GM03348 (cell line): ENCODE data around the gene GPR15.

Source experiments
- DNase-seq: peaks from one replicate; pipeline ENCODE4 v3.0.0; 2012; ENCODE audit warnings: low spot score

Gene GPR15

DNA sequence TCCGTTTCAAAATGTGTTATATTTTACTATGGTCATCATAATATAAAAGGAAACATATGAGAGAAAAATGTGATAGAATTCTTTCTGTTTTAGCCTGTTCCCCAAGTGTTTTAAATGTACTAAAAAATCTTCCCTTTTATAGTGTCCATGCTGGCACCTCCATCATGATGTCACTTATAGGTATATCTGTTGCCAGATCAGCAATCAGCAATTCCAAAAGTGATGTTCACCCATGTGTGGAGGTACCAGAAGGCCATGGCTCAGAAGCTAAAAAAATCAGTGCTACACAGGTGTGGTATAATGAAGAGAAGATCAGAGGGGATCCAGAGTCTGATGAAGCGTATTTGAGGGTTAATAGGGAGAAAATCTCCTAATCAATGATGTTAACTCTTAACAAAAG lies 1.1 kb upstream of the GPR15 start:
- no peak for DNase-seq

DNA sequence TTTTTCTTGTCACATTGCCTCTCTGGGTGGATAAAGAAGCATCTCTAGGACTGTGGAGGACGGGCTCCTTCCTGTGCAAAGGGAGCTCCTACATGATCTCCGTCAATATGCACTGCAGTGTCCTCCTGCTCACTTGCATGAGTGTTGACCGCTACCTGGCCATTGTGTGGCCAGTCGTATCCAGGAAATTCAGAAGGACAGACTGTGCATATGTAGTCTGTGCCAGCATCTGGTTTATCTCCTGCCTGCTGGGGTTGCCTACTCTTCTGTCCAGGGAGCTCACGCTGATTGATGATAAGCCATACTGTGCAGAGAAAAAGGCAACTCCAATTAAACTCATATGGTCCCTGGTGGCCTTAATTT lies 478 bp downstream of the GPR15 start:
- no peak for DNase-seq

DNA sequence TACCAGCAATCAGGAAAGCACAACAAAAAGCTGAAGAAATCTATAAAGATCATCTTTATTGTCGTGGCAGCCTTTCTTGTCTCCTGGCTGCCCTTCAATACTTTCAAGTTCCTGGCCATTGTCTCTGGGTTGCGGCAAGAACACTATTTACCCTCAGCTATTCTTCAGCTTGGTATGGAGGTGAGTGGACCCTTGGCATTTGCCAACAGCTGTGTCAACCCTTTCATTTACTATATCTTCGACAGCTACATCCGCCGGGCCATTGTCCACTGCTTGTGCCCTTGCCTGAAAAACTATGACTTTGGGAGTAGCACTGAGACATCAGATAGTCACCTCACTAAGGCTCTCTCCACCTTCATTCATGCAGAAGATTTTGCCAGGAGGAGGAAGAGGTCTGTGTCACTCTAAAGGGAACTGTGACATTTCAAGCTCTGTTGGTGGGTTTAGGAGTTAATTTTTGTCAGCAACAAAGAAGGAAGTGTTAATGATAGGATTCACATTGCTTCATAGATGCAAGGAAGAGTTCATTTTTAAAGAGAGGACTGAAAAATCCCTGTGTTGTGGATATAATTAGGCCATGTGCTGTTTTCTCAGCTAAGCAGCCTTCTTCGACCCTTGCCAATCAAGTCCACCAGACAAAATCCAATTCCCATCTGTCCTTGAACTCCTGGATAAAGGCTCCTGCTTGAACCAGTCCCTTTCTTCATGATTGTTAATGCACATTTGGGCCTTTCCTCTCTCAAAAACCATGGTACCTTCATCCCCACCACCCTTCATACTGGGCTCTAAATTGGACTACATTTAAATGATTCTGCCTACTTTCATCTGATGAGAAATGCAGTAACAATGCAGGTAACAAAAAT lies 1.2 kb downstream of the GPR15 start:
- DNase-seq: no peak

DNA sequence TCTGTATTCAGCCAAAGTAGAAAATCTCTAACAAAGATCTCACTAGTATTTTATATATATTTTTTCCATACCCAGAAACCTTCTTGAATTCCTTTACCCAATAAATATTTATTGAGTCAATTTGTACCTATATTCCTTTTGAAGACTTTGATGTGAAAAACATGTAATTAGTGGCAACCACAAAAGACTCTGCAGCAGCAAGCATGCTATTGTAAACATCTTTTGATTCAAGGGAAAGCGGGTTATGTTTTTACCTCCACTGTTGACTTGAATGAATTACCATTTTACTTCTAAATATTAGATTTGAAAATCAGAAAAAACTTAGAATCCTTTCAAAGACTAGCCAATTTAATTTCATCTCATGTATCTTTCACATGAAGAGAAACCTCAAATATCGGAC lies 2.4 kb downstream of the GPR15 start:
- DNase-seq: no peak

DNA sequence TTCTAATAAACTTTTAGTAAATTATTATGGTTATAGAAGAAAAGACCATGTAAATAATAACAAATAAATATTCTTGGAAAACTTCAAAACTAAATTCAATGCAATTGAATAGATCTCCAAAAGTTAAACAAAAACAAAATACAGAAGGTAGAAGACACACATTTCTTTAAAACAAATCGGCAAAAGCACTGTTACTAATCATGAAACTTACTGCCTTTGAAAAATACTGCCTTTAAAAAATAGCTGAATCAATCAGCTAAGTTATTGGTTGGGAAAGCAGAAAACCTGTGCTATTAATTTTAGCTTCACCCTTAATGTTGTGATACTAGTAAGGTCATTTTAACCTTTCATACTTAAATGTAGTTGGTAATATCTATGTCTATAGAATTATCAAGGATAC lies 3.0 kb downstream of the GPR15 start:
- DNase-seq: no peak

DNA sequence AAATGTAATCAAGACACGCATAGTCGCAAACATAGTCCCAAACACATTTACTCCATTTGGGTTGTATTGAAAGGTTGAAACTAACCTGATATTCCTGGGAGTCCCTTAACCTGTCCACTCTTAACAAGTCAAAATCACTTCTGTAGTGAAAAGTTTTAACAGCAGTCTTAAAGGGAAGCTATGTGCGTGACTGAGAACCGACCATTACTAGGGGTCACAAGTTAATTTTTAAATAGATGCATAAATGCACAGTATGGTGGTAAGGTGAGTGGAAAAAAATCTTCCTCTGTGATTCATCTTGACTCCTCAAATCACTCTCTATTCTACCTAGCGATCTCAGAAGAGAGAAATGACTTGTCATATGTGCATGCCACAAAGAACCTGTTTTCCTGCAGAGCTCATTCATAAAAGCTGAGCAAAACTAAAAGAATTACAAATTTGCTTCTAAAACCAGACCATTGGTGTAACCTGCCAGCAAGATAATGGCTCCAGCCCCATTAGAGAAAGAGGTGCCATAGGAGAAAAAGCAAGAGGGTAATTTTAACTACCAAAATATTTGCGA lies 4.8 kb downstream of the GPR15 start:
- DNase-seq: no peak

DNA sequence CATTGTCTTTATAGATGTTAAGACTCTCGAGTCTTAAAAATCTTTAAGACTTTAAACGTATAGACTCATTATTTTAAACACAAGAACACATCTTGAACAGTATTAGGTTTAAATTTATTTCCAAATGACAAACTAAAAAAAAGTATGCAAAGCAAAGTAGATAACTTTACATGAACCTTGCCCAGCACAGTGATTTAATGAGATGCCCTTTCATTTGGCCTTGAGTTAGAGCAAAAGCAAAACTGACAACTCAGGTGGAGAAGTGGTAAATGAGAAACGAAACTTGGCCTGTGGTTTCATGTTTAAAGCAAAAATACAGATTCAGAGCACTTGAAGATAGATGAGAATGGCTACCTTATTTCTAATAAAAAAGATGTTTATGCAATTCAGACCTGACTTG lies 8.6 kb downstream of the GPR15 start:
- no peak for DNase-seq

DNA sequence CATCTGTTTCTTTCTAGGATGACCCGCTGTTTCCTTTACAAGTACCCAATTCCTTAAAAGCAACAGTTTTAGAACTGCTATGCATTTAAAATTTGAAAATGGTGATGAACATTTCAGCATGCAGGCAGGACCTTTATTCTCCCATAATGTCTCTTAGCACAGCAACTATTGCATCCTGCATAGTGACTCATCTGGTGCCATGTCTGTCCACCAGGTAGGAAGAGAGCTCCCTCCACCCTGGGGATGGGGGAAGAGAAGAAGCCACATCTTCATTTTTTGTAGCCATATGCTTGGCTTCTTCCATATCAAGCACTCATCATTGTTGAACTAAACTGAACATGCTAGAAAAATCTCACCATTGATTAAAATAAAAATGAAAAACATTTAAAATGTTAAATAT lies 9.9 kb downstream of the GPR15 start:
- no peak for DNase-seq

DNA sequence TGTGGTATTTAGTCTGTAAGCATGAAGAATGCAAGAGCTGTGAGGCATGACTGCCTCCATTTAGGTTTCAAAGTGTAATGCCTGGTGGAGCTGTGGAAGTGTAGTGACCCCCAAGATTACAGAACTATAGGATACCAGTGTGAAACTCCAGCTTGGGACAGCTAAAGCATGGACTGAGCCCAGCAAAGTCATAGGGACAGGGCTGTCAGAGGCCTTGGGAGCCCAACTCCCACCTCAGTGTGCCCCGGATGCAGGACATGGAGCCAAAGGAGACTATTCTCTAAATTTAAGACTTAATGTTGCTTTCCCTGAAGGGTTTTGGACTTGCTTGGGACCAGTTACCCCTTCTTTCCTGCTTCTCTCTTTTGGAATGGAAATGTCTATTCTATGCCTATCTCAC lies 10.8 kb downstream of the GPR15 start:
- DNase-seq: no peak

DNA sequence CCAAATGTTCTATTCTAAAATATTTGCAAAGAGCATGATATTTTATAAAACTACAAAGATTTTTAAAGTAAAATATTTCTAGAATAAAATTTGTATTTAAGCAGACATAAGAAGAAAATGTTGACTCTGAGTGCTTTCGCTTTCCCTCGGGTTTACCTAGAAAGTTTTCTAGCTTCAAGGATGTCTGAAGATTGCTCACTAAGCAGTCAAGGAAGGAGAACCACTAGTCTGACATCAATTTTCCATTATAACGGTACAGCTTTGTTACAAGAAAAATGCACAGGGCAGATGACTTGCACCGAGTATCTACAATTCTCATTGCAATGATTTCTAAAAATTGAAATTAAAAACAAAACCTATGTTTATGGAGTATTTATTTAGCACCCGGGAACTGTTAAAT lies 14.2 kb downstream of the GPR15 start:
- DNase-seq: no peak

DNA sequence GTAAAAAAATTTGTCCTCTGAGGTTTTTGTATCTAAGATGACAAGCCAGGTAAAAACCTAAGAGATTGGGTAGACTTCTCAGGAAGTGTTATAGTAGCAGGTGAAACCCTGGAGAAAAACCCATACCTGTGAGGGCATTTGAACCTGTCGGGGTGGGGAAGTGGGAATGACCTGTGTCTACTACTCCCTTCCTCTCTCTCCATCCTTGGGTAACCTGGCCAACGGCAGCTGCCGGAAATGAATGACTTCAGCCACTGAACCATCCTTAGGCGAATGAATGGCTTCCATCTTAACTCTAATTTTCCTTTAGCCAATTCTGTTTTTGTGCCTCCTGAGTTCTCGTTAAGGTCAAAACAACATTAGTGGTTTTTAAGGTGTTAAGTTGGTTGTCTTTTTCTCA lies 16.8 kb downstream of the GPR15 start:
- no peak for DNase-seq

DNA sequence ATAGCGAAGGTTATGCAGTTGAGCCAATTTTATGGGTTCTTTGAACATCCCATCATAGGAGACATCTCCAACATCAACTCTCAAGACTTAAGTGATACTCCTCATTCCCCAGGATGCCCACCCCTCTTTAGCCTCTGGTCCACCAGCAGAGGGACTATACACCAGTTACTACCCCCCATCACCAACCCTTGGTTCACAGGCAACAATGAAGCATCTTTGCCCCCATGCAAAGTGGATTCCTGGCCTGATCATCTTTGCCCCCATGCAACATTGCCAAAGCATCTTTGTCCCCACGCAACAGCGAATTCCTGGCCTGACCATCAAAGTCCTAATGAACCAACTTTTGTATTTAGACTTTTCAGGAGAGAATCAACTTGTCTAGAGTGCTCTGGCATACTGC lies 19.1 kb downstream of the GPR15 start:
- no peak for DNase-seq

DNA sequence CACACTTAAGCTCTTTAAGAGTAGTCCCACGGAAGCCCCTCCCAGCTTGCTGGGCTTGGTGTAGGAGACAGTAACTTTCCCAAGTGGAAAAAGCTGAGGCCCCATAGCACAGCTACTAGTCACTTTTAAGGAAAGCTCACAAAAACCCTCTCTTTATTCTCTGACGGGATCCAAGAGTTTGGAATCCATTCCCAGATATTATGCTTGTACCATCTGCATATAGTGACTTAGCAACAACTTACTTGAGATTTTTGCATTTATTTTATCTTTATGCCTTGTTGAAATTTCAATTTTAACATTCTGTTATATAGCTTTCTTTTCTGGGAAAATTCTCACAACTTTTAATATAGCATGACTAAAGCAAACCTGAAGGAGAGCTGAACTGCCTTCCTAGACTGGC lies 19.5 kb downstream of the GPR15 start:
- no peak for DNase-seq

DNA sequence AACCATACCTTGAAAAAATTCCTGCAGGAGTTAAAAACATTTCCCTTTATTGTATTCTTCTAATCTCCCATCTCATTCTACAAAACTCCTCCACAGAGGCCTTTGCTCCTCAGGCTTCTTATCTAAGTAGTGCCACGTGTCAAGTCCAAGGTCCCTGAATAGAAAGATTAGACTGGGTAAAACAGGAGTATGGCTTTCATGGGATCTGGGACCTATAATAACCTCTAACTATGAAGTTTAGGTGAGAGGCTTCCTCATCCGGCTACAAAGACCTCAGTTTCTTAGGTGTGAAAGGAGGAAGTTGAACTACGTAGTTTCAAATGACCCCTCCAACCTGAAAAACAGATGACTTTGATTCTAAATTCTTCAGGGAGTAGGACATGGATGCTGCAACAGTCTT lies 20.0 kb downstream of the GPR15 start:
- DNase-seq: no peak

DNA sequence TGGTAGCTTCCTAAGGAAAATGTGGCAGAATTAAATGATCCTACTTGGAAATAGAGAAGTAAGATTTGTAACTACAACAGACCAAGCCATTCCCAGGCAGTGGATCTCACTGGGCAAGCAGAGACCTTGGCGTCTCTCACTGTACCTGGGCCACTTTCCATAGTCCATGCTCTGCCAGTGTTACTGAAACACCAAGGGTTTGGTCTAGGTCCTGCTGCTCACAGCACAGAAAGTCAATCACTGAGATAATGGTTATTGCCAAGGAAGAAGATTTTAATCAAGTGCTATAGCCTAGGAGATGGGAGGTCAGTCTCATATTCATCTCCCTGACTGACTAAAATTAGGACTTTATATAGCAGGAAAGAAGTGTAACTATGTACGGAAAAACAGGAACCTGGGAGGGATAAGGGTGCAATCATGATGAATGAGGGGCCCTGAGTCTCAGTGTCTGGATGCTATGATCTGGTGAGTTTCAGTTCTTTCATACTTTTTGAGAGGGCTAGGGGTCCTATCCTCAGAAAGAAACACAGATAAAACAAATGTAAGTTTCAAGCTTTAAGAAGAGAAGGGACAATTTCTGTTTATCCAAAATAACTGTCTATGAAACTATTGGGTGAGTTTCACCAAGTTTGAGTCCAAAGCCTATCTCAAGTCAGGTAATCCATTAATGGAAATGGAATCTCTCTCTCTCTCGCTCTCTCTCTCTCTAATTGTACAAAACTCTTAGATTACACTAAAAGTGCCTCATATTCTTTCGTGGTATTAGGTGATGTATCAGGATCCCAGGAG lies 20.6 kb downstream of the GPR15 start:
- DNase-seq: no peak

DNA sequence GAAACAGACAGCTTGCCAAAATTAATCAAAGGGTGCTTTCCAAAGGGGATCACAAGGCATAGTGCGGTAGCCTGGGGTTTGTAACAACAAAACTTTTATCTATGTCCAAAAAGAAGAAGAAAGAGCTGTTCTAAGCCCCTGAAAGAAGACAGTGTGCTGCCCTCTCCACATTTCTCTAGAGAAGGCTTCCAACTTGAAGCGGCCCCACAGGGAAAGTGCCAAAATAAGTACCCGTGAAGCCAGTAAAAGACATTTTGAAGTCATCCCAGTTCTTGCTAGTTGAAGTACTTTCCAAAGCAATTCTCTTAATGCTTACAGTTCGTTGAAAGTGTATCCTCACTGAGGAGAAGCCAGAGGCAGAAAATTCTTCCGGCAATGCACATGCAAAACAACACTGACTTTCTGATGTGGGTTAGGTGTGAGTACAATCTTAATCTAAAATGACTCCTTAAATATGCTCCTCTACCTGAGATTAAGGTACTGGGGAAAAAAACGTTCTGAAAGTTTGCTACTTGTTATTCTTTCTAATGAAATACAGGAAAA lies 21.3 kb downstream of the GPR15 start:
- DNase-seq: no peak

DNA sequence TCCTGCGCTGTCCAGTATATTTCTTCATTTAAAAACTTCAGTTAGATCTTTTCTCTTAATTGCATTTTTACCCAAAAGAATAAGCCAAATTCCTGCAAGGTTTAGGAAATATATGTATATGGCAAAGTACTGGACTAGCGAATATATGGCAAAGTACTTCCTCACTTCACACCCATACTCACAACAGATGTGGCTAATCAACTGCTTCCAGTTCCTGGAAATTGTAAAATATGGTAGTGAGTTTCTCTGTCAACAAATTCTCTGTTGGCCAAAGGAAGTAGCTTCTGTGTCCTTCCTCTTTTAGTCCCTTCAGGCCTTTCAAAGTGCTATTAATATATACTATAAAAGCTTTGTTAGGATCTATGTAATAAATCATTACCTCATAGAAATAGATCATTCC lies 22.0 kb downstream of the GPR15 start:
- DNase-seq: no peak

DNA sequence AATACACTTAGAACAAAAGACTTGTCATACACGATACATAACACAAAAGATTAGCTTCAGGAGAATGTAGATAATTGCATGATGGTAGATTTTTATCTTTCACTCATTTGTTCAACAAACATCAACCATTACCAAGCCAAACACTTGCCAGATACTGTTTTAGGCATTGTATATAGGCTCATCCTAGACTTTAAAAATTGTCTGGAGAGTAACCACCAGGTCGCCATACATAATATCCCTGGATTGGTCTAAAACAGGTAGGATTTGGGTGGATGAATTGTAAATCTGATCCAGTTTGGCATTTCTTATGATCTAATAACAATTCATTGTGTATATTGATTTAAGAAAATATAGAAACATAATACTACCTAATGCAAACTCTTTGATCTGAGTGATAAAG lies 22.8 kb downstream of the GPR15 start:
- no peak for DNase-seq

DNA sequence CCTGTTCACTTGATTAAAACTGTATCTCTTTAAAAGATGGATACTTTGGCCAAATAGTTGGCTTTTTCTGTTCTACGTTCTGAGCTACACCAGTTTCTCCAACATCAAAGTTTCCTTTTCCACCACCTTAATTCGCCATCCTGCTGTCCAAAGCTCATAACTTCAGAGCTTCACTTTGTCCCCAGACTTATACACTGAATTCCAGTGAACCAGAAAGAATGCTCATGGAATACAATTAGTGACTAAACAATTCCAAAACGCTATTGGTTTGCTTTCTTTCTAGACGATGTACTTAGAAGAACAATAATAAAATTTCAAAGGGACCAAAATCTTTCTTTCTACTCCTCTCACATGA lies 23.2 kb downstream of the GPR15 start:
- DNase-seq: no peak

DNA sequence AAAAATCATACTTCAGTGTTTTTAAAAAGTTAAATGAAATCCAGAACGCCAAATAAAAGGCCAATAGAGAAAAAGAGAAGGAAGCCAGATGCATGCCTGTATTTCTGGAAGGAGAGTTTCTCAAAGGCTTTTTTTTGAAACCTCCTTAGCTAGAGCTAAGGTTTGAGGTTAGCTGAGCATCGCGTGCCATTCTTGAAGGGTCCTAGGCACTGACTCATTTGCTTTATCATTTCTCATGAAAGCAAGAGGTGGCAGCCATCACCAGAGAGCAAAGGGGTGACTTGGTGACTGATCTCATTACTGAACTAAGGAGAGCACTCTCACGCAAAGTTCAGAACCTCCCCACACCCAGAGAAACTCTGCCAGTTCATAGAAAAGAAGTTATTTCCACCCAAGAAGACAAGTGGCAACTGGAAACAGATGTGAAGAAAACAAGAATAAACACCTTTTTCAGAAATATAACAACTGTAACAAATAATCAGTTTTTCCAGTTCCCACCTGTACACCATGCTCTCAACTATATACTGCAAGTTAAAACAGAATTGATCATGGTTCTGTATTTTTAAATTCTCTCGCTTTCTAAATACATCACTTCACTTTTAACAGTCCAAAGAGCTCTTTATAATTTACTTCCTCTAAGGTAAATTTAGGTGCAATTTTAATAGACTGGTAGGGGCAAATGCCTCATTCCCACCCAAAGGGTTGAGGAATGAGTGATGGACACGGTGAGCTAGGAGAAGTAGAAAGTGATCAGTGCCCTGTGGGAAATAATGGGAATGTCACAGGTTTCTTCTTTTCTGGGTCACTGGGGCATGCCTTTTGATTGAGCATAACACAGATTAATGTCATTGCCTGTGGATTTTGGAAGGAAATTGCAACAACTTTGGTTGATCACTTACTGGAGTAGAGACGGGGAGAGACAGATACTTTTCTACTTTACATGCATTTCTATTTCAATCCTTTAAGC lies 24.7 kb downstream of the GPR15 start:
- DNase-seq: no peak

DNA sequence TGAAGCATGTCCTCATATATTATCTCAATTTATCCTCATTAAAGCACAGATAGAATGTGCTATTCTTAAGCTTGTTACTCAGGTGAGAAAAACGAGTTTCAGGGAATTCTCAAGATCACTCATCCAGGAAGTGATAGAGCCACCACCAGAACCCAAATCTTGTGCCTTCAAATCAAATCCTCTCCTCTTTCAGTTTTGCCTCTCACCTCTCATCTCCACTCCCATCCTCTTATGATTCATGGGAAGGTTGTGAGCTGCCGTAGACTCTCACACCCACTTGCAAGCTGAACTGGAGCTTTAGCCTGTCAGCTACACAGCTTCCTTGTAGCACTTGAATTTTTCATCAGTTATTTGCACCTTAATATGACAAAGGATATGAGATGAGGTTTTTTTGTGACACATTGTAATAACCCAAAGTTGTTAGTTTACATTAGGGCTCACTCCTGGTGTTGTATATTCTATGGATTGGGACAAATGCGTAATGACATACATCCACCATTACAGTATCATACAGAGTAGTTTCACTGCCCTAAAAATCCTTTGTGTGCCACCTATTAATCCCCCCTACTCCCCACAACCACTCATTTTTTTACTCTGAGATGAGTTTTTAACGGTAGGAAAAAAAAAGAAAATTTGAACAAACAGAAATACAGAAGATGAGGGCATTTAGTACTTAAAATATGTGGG lies 25.7 kb downstream of the GPR15 start:
- DNase-seq: no peak
